Natural killer cell (primary cell): ENCODE data around the gene PDZRN4. TPM values are rescaled to one million over a fixed set of nuclear protein-coding genes. Genes with fewer than 3 reads are reported as not detected.
A peak's percentile ranks its signal among the peaks of the same experiment; 100 is the strongest.

ENCODE experiments used
- ATAC-seq, 3 donors: fragments of 150-1000 bp in 2 of 3; fragments of 200-7000 bp in 1 of 3; cut with Tn5 transposase; 1 replicate in 1 of 3; 2 replicates in 2 of 3; pipeline ENCODE4 v1.10.0; 2021; ENCODE audit warnings: mild to moderate bottlenecking in 2 of 3, moderate library complexity in 2 of 3
- DNase-seq, 2 donors: peaks; one replicate each; pipeline versions ENCODE4 v3.0.0 to v3.0.0-alpha.2; 2013 to 2021; ENCODE audit warnings: mixed read lengths in 1 of 2
- H3K27ac ChIP-seq: one replicate; pipeline ENCODE4 v1.5.1; 2013; ENCODE audit warnings: mild to moderate bottlenecking, low read length
- H3K27me3 ChIP-seq: one replicate; pipeline ENCODE4 v1.6.1; 2013; ENCODE audit warnings: low read length; ENCODE audit not compliant: control insufficient read depth, insufficient read depth
- H3K36me3 ChIP-seq: one replicate; pipeline ENCODE4 v1.6.1; 2013; ENCODE audit warnings: low read length; ENCODE audit not compliant: control insufficient read depth, insufficient read depth
- H3K4me1 ChIP-seq: one replicate; pipeline ENCODE4 v1.6.1; 2013; ENCODE audit warnings: low read length; ENCODE audit not compliant: control insufficient read depth, insufficient read depth
- H3K4me3 ChIP-seq: one replicate; pipeline ENCODE4 v1.5.1; 2013; ENCODE audit warnings: low read length
- H3K9me3 ChIP-seq: one replicate; pipeline ENCODE4 v1.6.1; 2013; ENCODE audit warnings: low read length; ENCODE audit not compliant: control insufficient read depth, insufficient read depth
- H3K27ac Mint-ChIP-seq, 2 donors: one replicate each; pipeline ENCODE4 v1.8.0; 2022; ENCODE audit warnings: mild to moderate bottlenecking in 2 of 2, mixed read lengths in 2 of 2, moderate library complexity in 1 of 2
- H3K27me3 Mint-ChIP-seq, 2 donors: one replicate each; pipeline ENCODE4 v1.8.0; 2022; ENCODE audit warnings: low read depth in 2 of 2, mixed read lengths in 2 of 2
- H3K36me3 Mint-ChIP-seq: one replicate; pipeline ENCODE4 v1.8.0; 2022; ENCODE audit warnings: mixed read lengths
- H3K4me1 Mint-ChIP-seq, 2 donors: one replicate each; pipeline ENCODE4 v1.8.0; 2022; ENCODE audit warnings: mixed read lengths in 2 of 2
- H3K4me3 Mint-ChIP-seq: one replicate; pipeline ENCODE4 v1.8.0; 2022; ENCODE audit warnings: mild to moderate bottlenecking, moderate library complexity, mixed read lengths
- H3K9me3 Mint-ChIP-seq, 2 donors: one replicate each; pipeline ENCODE4 v1.8.0; 2022; ENCODE audit warnings: mixed read lengths in 2 of 2
- WGBS: methylation state at CpG from one replicate; pipeline ENCODE4 v1.1.7; 2013; ENCODE audit warnings: missing lambda C conversion rate; ENCODE audit not compliant: insufficient coverage; 5-methylcytosine and 5-hydroxymethylcytosine counted together
- intact Hi-C: fragments of 100-400 bp; cut with micrococcal nuclease; formaldehyde crosslinking; loops from one replicate; pipeline ENCODE4 v1.14.2; 2022
- total RNA-seq, 4 donors: library from RNA; stranded (reverse); fragments of 120-200 nt in 1 of 4; gene quantifications; one replicate each; pipeline versions ENCODE4 v1.2.3 to v1.2.4, GENCODE V29; 2013 to 2022
- TF ChIP-seq, protein P1 (sequence below): fragments of 200-600 bp; IDR thresholded peaks from one replicate; pipeline ENCODE4 v1.8.0; 2022; ENCODE audit warnings: antibody characterized with exemption

The PDZRN4 gene
- total RNA-seq, 3 donors from 2014 or later (not counting 1 experiment from before 2014, with no cell fraction given), result not detected

GRCh38 chr12:41271489-41271888 is 83.4 kb downstream of the PDZRN4 start:
- ATAC-seq, result no peak

DNA sequence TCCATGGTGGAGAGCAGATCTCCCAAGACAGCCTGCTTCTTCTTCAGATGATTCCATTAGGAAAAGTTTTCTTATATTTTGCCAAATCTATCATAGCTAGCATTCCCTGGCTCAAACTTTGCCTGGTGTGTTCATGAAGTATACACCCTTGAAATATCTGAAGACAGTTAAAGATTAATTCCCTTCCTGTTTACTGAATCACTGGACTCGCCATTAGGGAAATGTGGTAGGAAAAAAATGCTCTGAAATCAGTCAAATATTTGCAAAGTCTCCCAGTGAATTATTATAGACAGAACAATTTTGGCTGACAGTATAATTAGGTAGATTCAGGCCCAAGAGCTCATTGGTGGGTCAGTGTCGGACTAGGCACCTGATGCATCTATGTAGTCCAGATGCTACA is 86.5 kb downstream of the PDZRN4 start:
- Histone ChIP-seq H3K27me3 (no peaks in the 10 kb centered on the region), H3K4me1 (no peaks in the 10 kb centered on the region), H3K27ac (no peak overlapping the region), H3K36me3 (no peaks in the 10 kb centered on the region), H3K9me3 (no peaks in the 10 kb centered on the region), H3K4me3 (no peak overlapping the region)
- intact Hi-C loops, result loop anchor here (5.0 kb wide), 2 partner anchors 1058 to 1098 kb away; no protein-coding TSS in a partner anchor
- Mint-ChIP-seq H3K27ac (no peak overlapping the region), H3K27me3 (no peaks in the 10 kb centered on the region), H3K4me1 (no peaks in the 10 kb centered on the region), H3K9me3 (no peaks in the 10 kb centered on the region), H3K36me3 (no peaks in the 10 kb centered on the region), H3K4me3 (no peak overlapping the region)
- ATAC-seq (no peak), DNase-seq (no peak)
- TF ChIP-seq, protein P1, sequence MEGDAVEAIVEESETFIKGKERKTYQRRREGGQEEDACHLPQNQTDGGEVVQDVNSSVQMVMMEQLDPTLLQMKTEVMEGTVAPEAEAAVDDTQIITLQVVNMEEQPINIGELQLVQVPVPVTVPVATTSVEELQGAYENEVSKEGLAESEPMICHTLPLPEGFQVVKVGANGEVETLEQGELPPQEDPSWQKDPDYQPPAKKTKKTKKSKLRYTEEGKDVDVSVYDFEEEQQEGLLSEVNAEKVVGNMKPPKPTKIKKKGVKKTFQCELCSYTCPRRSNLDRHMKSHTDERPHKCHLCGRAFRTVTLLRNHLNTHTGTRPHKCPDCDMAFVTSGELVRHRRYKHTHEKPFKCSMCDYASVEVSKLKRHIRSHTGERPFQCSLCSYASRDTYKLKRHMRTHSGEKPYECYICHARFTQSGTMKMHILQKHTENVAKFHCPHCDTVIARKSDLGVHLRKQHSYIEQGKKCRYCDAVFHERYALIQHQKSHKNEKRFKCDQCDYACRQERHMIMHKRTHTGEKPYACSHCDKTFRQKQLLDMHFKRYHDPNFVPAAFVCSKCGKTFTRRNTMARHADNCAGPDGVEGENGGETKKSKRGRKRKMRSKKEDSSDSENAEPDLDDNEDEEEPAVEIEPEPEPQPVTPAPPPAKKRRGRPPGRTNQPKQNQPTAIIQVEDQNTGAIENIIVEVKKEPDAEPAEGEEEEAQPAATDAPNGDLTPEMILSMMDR, result no peak
- WGBS, result 91% methylated on average over 1 of the region's 2 CpGs

More at GRCh38 chr12:41271489-41271888, 83.4 kb downstream of the PDZRN4 start:
- Histone ChIP-seq H3K4me3 (no peak overlapping the region), H3K36me3 (no peaks in the 10 kb centered on the region), H3K27me3 (no peaks in the 10 kb centered on the region), H3K4me1 (no peaks in the 10 kb centered on the region), H3K9me3 (no peaks in the 10 kb centered on the region), H3K27ac (no peak overlapping the region)
- intact Hi-C loops, result no loop called here
- TF ChIP-seq, protein P1, result no peak
- Mint-ChIP-seq H3K27me3 (no peaks in the 10 kb centered on the region), H3K9me3 (no peaks in the 10 kb centered on the region), H3K36me3 (no peaks in the 10 kb centered on the region), H3K4me3 (no peak overlapping the region), H3K4me1 (no peaks in the 10 kb centered on the region), H3K27ac (no peak overlapping the region)
- no peak for DNase-seq
- 63% methylated on average over 1 of the region's 3 CpGs for WGBS

- DNase-seq (peak in 1 of 2 donors; percentile 41), ATAC-seq (no peak)
- WGBS, result 55% methylated on average over 14 of the region's 15 CpGs
- H3K27ac ChIP-seq, result no peak overlapping the region
- no peak overlapping the region for H3K4me3 ChIP-seq
- H3K36me3 ChIP-seq, result no peaks in the 10 kb centered on the region
- TF ChIP-seq, protein P1, result peak; percentile 24
- no peaks in the 10 kb centered on the region for H3K27me3 ChIP-seq
- Mint-ChIP-seq H3K9me3 (no peaks in the 10 kb centered on the region), H3K27me3 (no peaks in the 10 kb centered on the region), H3K36me3 (no peaks in the 10 kb centered on the region), H3K4me3 (no peak overlapping the region), H3K4me1 (no peaks in the 10 kb centered on the region), H3K27ac (no peak overlapping the region)
- H3K4me1 ChIP-seq, result no peaks in the 10 kb centered on the region
- H3K9me3 ChIP-seq, result no peaks in the 10 kb centered on the region
- intact Hi-C loops, result loop anchor here (5.0 kb wide), 2 partner anchors 1055 to 1095 kb away; no protein-coding TSS in a partner anchor
These were observed 89.2 kb downstream of the PDZRN4 start for GRCh38 chr12:41277100-41277945.
